Epithelial cell of proximal tubule (primary cell): ENCODE data around the gene ATXN7L3. TPM values are rescaled to one million over a fixed set of nuclear protein-coding genes. Genes with fewer than 3 reads are reported as not detected.

Experiments
- DNase-seq: peaks from one replicate; pipeline ENCODE4 v3.0.0-alpha.2; 2011; ENCODE audit warnings: low read depth
- H3K4me3 ChIP-seq: 2 replicates; pipeline ENCODE4 v1.5.1; 2011; ENCODE audit warnings: low read depth, mild to moderate bottlenecking, low read length
- CTCF ChIP-seq: conservative IDR thresholded peaks from 2 replicates; pipeline ENCODE4 v1.5.1; 2012; ENCODE audit warnings: low read depth, mild to moderate bottlenecking, low read length
- total RNA-seq: library from RNA; depleted of rRNA; stranded (reverse); fragments of >200 nt; gene quantifications from 2 replicates; pipeline ENCODE4 v1.2.3, GENCODE V29; 2015

Gene ATXN7L3
- total RNA-seq, 1 donor from 2014 or later = 40.2 TPM

- H3K4me3 ChIP-seq = peak overlapping the region; percentile 89
- no peak for DNase-seq
- no peak for TF ChIP-seq CTCF
These were observed 22.1 kb upstream of the ATXN7L3 start for GRCh38 chr17:44221862-44222111.

DNA sequence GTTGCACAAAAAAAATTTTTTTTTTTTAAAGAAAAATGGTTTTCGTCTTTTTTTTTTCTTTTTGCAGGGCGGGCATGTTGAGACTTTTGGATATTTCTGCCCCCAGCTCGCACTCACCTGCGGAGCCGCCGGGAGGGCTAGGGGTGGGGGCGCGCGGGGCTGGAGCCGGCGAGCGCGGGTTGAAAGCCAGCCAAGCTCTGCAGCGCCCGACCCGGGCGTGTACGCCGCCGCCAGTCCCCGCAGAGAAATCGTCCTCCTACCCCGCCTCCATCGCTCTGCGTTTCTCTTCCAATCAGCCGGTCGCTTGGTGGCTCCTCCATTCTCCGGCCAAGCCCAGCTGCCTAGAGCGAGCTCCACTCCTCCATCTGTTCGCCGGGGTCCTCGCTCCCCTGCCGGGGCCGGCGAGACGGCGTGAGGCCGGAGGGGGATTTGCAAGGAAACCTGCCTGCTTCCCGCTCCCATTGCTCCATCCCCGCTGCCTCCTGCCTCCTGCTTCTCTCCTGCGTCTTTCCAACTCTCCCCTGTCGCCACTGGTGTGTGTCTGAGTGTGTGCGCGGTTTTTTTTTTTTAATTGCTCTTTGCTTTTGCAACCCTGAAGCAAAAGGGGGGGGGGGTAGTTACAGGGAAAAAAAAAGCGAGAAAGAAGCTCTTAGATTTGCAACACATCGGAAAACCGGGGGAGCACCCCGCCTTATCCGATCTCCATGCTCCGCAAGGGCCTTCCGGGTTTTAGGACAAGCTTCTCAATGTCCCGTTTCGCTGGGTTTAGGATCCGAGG, 21.6 kb upstream of the ATXN7L3 start:
- peak overlapping the region; percentile 89 for H3K4me3 ChIP-seq
- no peak for TF ChIP-seq CTCF
- DNase-seq = no peak

- no peak for DNase-seq
- peak overlapping the region; percentile 89 for H3K4me3 ChIP-seq
- no peak for TF ChIP-seq CTCF
These were observed 20.8 kb upstream of the ATXN7L3 start for GRCh38 chr17:44220213-44221083.

DNA sequence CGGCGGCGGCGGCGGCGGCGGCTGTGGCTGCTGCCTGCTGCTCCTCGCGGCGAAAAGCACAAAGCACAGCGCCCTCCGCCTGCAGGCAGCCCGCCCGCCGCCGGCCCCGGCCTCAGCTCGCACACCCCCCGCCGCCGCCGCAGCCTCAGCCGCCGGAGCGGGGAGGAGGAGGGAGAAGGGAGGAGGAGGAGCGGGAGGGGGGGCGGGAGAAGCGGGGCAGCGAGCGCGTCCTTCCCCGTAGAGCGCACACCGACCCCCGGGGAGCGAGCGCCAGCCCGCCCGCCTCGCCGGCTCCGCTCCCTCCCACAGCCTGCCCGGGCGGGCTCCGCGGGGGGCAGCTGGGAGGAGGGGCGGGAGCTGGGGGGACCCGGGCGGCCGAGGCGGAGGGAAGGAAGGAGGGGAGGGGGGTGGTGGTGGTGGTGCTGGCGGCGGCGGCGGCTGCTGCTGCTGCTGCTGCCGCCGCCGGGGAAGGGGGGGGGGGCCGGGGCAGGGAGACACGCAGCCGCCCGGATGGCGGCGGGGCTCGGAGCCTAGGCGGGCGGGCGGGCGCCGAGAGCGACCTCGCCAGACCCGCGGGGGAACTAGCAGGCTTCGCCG, 20.0 kb upstream of the ATXN7L3 start, which contains the start of gene UBTF:
UBTF (minus strand) TSS at position 60 of the 597 bp plus-strand sequence. CDS start 1,446 bp downstream, outside the sequence.
- no peak for DNase-seq
- peak within 1 kb of the TSS; percentile 89 for H3K4me3 ChIP-seq
- no peak for TF ChIP-seq CTCF

DNA sequence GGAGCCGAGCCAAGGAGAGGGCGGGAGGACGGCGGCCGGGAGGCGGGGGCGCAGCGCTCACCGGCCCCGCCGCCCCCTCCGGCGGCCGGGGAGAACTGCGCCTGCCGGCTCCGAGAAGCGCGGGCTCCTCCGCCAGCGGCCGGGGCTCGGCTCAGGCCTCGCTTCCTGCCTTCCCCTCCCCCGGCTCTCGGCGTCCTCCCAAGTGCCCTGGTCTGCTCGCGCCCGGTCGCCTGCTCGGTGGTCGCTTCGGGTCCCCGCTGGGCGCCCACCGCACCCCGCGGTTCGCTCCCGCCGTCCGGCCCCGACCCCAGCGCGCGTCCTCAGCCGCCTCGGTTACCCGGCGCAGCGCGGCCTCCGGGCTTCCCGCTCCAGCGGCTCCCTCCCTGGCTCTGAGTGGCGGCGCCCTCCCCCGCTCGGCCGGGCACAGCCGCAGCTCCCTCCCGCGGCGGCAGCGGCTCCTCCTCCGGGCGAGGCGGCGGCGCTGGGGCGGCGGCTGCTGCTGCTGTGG, 19.5 kb upstream of the ATXN7L3 start:
- DNase-seq = no peak
- peak; percentile 28 for TF ChIP-seq CTCF
- peak overlapping the region; percentile 66 for H3K4me3 ChIP-seq

GRCh38 chr17:44218344-44219107, 18.8 kb upstream of the ATXN7L3 start:
- no peak for DNase-seq
- H3K4me3 ChIP-seq = peak overlapping the region; percentile 66
- TF ChIP-seq CTCF = peak; percentile 58
